GM06990 (cell line): Measurements from ENCODE around the gene PIGR.

Source experiments
- DNase-seq: peaks from one replicate; pipeline ENCODE4 v3.0.0-alpha.2; 2011; ENCODE audit not compliant: insufficient read length; ENCODE audit errors: extremely low read depth
- H3K27me3 ChIP-seq: replicated peaks from 2 replicates; pipeline ENCODE4 v1.6.0; 2011; ENCODE audit warnings: low read length; ENCODE audit not compliant: control insufficient read depth, insufficient read depth
- H3K36me3 ChIP-seq: 2 replicates; pipeline ENCODE4 v1.5.1; 2011; ENCODE audit warnings: low read length; ENCODE audit not compliant: control insufficient read depth, insufficient read depth
- H3K4me3 ChIP-seq: replicated peaks from 2 replicates; pipeline ENCODE4 v1.5.1; 2011; ENCODE audit warnings: low read depth, mild to moderate bottlenecking, control low read depth, low read length
- CTCF ChIP-seq: IDR thresholded peaks from 2 replicates; pipeline ENCODE4 v1.5.1; 2011; ENCODE audit warnings: low read length, control low read depth, mild to moderate bottlenecking, inconsistent platforms; ENCODE audit not compliant: insufficient read depth, poor library complexity, severe bottlenecking

Gene PIGR

GRCh38 chr1:206895837-206896242, 50.4 kb downstream of the PIGR start:
- no peak overlapping the region for H3K4me3 ChIP-seq
- H3K36me3 ChIP-seq: no peaks in the 10 kb centered on the region
- H3K27me3 ChIP-seq: no peaks in the 10 kb centered on the region; the same call in 1 of the 2 replicates
- DNase-seq: no peak
- no peak for TF ChIP-seq CTCF

- Histone ChIP-seq H3K4me3 (no peak overlapping the region), H3K36me3 (no peaks in the 10 kb centered on the region), H3K27me3 (no peaks in the 10 kb centered on the region; the same call in 1 of the 2 replicates)
- TF ChIP-seq CTCF: no peak
- no peak for DNase-seq
Observed at GRCh38 chr1:206895325-206895724, 50.9 kb downstream of the PIGR start.

- no peak for DNase-seq
- H3K27me3 ChIP-seq: no peaks in the 10 kb centered on the region; the same call in 1 of the 2 replicates
- H3K36me3 ChIP-seq: no peaks in the 10 kb centered on the region
- H3K4me3 ChIP-seq: no peak overlapping the region
- no peak for TF ChIP-seq CTCF
Observed at GRCh38 chr1:206893380-206893779, 52.9 kb downstream of the PIGR start.

GRCh38 chr1:206892351-206892984, 53.8 kb downstream of the PIGR start:
- DNase-seq: no peak
- no peak for TF ChIP-seq CTCF
- H3K27me3 ChIP-seq: no peaks in the 10 kb centered on the region; the same call in 1 of the 2 replicates

GRCh38 chr1:206891412-206891811, 54.9 kb downstream of the PIGR start:
- no peaks in the 10 kb centered on the region; the same call in 1 of the 2 replicates for H3K27me3 ChIP-seq
- no peak for TF ChIP-seq CTCF
- H3K4me3 ChIP-seq: no peak overlapping the region
- H3K36me3 ChIP-seq: no peaks in the 10 kb centered on the region
- no peak for DNase-seq

More at GRCh38 chr1:206892351-206892984, 53.8 kb downstream of the PIGR start:
- H3K36me3 ChIP-seq: no peaks in the 10 kb centered on the region
- H3K4me3 ChIP-seq: no peak overlapping the region
